Naive thymus-derived CD8-positive, alpha-beta T cell (primary cell): ENCODE measurements around the gene MC5R. TPM values are rescaled to one million over a fixed set of nuclear protein-coding genes. Genes with fewer than 3 reads are reported as not detected.

ENCODE experiments used
- ATAC-seq, 2 donors: fragments of 150-1000 bp; cut with Tn5 transposase in 1 of 2; sonication (Bioruptor Pico), chemical (Tn5 transposase) in 1 of 2; 1 replicate in 1 of 2; 2 replicates in 1 of 2; pipeline ENCODE4 v1.10.0; 2021; ENCODE audit warnings: mild to moderate bottlenecking in 2 of 2, moderate library complexity in 2 of 2
- POLR2A ChIA-PET: fragments of 350-600 bp; sonication (Branson Sonifier 250); formaldehyde crosslinking; loops from one replicate; lab custom pipeline; 2021; ENCODE audit warnings: antibody characterized with exemption; lab: Charles Lee
- DNase-seq, 10 donors: peaks; one replicate each; pipeline versions ENCODE4 v3.0.0 to v3.0.0-alpha.2; 2020 to 2022
- H3K27ac Mint-ChIP-seq, 10 donors: one replicate each; pipeline ENCODE4 v1.8.0; 2020 to 2022; ENCODE audit warnings: mild to moderate bottlenecking in 10 of 10, mixed read lengths in 10 of 10, moderate library complexity in 4 of 10, inconsistent platforms in 1 of 10
- H3K27me3 Mint-ChIP-seq, 5 donors: one replicate each; pipeline ENCODE4 v1.8.0; 2021 to 2022; ENCODE audit warnings: mixed read lengths in 5 of 5
- H3K36me3 Mint-ChIP-seq, 3 donors: one replicate each; pipeline ENCODE4 v1.8.0; 2020 to 2022; ENCODE audit warnings: mixed read lengths in 3 of 3, mild to moderate bottlenecking in 2 of 3, inconsistent platforms in 1 of 3
- H3K4me1 Mint-ChIP-seq, 4 donors: one replicate each; pipeline ENCODE4 v1.8.0; 2021 to 2022; ENCODE audit warnings: mixed read lengths in 4 of 4
- H3K4me3 Mint-ChIP-seq, 10 donors: one replicate each; pipeline ENCODE4 v1.8.0; 2020 to 2022; ENCODE audit warnings: mild to moderate bottlenecking in 10 of 10, mixed read lengths in 10 of 10, moderate library complexity in 6 of 10, inconsistent platforms in 1 of 10
- H3K9me3 Mint-ChIP-seq, 9 donors: one replicate each; pipeline ENCODE4 v1.8.0; 2020 to 2022; ENCODE audit warnings: mixed read lengths in 9 of 9, mild to moderate bottlenecking in 3 of 9, inconsistent platforms in 1 of 9, moderate library complexity in 1 of 9
- polyA plus RNA-seq, 3 donors: library from polyadenylated mRNA; unstranded; fragments of 300-500 nt; fragmentation: Illumina TruSeq; gene quantifications; one replicate each; pipeline ENCODE4 v1.2.3, GENCODE V29; 2021
- total RNA-seq, 8 experiments: library from RNA in 2 of 8; stranded (reverse) in 2 of 8; gene quantifications; one replicate each; pipeline ENCODE4 v1.2.3 and lab custom pipeline; 2021 to 2026

MC5R gene
- total and polyA plus RNA-seq, 5 experiments from 2014 or later, result not detected

- DNase-seq, result no peak
- Mint-ChIP-seq H3K4me1 (no peaks in the 10 kb centered on the region), H3K9me3 (peaks cover 0 to 3% (median 0%) of the 10 kb centered on the region in 9 donors), H3K4me3 (peak overlapping the region in 1 of 10 donors; percentile 17), H3K27me3 (peaks cover 27 to 68% (median 36%) of the 10 kb centered on the region in 5 donors), H3K27ac (peak overlapping the region in 1 of 10 donors; percentile 54), H3K36me3 (peaks cover 0 to 3% (median 2%) of the 10 kb centered on the region in 3 donors)
- POLR2A ChIA-PET, result no interaction called here
- no peak for ATAC-seq
Measured at GRCh38 chr18:13868501-13869271, 44.7 kb downstream of the MC5R start.

GRCh38 chr18:13871701-13872100 is 47.8 kb downstream of the MC5R start:
- POLR2A ChIA-PET, result no interaction called here
- H3K27me3 Mint-ChIP-seq, result peaks cover 13 to 46% (median 31%) of the 10 kb centered on the region in 5 donors
- DNase-seq (no peak), ATAC-seq (no peak)
- H3K27ac Mint-ChIP-seq, result no peak overlapping the region
- no peak overlapping the region for H3K4me3 Mint-ChIP-seq
- no peaks in the 10 kb centered on the region for H3K9me3 Mint-ChIP-seq
- peaks cover 0 to 2% (median 0%) of the 10 kb centered on the region in 3 donors for H3K36me3 Mint-ChIP-seq
- no peaks in the 10 kb centered on the region for H3K4me1 Mint-ChIP-seq

- POLR2A ChIA-PET, result no interaction called here
- no peak for ATAC-seq
- Mint-ChIP-seq H3K4me1 (no peaks in the 10 kb centered on the region), H3K27me3 (peaks cover 11 to 40% (median 27%) of the 10 kb centered on the region in 5 donors), H3K36me3 (peaks cover 0 to 2% (median 0%) of the 10 kb centered on the region in 3 donors), H3K4me3 (no peak overlapping the region), H3K27ac (no peak overlapping the region), H3K9me3 (no peaks in the 10 kb centered on the region)
- DNase-seq, result no peak
Measured at GRCh38 chr18:13872373-13872772, 48.4 kb downstream of the MC5R start.

- H3K27me3 Mint-ChIP-seq, result peaks cover 9 to 36% (median 29%) of the 10 kb centered on the region in 5 donors
- DNase-seq, result no peak
Measured at GRCh38 chr18:13872932-13873331, 49.0 kb downstream of the MC5R start.

GRCh38 chr18:13874558-13874957 is 50.6 kb downstream of the MC5R start:
- H3K27ac Mint-ChIP-seq, result no peak overlapping the region
- ATAC-seq, result no peak
- peaks cover 0 to 2% (median 0%) of the 10 kb centered on the region in 3 donors for H3K36me3 Mint-ChIP-seq
- POLR2A ChIA-PET, result no interaction called here
- no peak overlapping the region for H3K4me3 Mint-ChIP-seq
- DNase-seq, result no peak
- peaks cover 6 to 23% (median 21%) of the 10 kb centered on the region in 5 donors for H3K27me3 Mint-ChIP-seq
- H3K9me3 Mint-ChIP-seq, result no peaks in the 10 kb centered on the region
- H3K4me1 Mint-ChIP-seq, result no peaks in the 10 kb centered on the region

More at GRCh38 chr18:13872932-13873331, 49.0 kb downstream of the MC5R start:
- Mint-ChIP-seq H3K36me3 (peaks cover 0 to 2% (median 0%) of the 10 kb centered on the region in 3 donors), H3K27ac (no peak overlapping the region), H3K4me1 (no peaks in the 10 kb centered on the region), H3K9me3 (no peaks in the 10 kb centered on the region), H3K4me3 (no peak overlapping the region)
- POLR2A ChIA-PET, result no interaction called here
- no peak for ATAC-seq

Other genes starting within 250 kb of the MC5R start
- 10 to 100 TPM; 11.2 to 12.1 TPM for gene FAM210A, start 97.6 kb upstream of the MC5R start, total RNA-seq
- gene FAM210A, start 97.6 kb upstream of the MC5R start, polyA plus RNA-seq, result 10 to 100 TPM; 12.5 to 18.8 (median 13.7) TPM
- gene RNMT, start 97.5 kb upstream of the MC5R start, total RNA-seq, result 10 to 100 TPM; 53.5 to 62.4 TPM
- 10 to 100 TPM; 37.4 to 78.1 (median 71.5) TPM for gene RNMT, start 97.5 kb upstream of the MC5R start, polyA plus RNA-seq
- not detected for gene MC2R, start 91.4 kb downstream of the MC5R start, total RNA-seq
- not detected for gene MC2R, start 91.4 kb downstream of the MC5R start, polyA plus RNA-seq